Neuronal stem cell (in vitro differentiated cells): ENCODE data around the gene HOXB3.
A peak's percentile ranks its signal among the peaks of the same experiment; 100 is the strongest.

Experiments
- DNase-seq: peaks from one replicate; pipeline ENCODE4 v3.0.0-alpha.2; 2013; ENCODE audit warnings: low spot score
- H2AFZ ChIP-seq: one replicate; pipeline ENCODE4 v1.6.1; 2013; ENCODE audit warnings: mild to moderate bottlenecking, low read length, inconsistent platforms
- H2AK5ac ChIP-seq: 2 replicates; pipeline ENCODE4 v1.6.1; 2013; ENCODE audit warnings: low read depth, mild to moderate bottlenecking, inconsistent platforms, low read length, moderate library complexity, mixed read lengths
- H2BK120ac ChIP-seq: 2 replicates; pipeline ENCODE4 v1.6.1; 2013; ENCODE audit warnings: low read depth, mild to moderate bottlenecking, inconsistent platforms, low read length, moderate library complexity, mixed read lengths
- H2BK12ac ChIP-seq: one replicate; pipeline ENCODE4 v1.6.1; 2013; ENCODE audit warnings: low read length, inconsistent platforms
- H2BK15ac ChIP-seq: 2 replicates; pipeline ENCODE4 v1.6.1; 2013; ENCODE audit warnings: mild to moderate bottlenecking, low read length, inconsistent platforms, mixed read lengths
- H2BK5ac ChIP-seq: one replicate; pipeline ENCODE4 v1.6.1; 2013; ENCODE audit warnings: inconsistent platforms, mild to moderate bottlenecking, low read length, moderate library complexity
- H3K14ac ChIP-seq: one replicate; pipeline ENCODE4 v1.6.1; 2013; ENCODE audit warnings: low read length, inconsistent platforms
- H3K18ac ChIP-seq: 2 replicates; pipeline ENCODE4 v1.6.1; 2013; ENCODE audit warnings: low read length, inconsistent platforms
- H3K23ac ChIP-seq: 2 replicates; pipeline ENCODE4 v1.6.1; 2013; ENCODE audit warnings: low read depth, mild to moderate bottlenecking, mixed read lengths, low read length, inconsistent platforms; ENCODE audit not compliant: poor library complexity
- H3K27ac ChIP-seq: replicated peaks from 3 replicates; pipeline ENCODE4 v1.5.1; 2013; ENCODE audit warnings: low read length, inconsistent platforms
- H3K27me3 ChIP-seq, 3 experiments: 2 replicates each; pipeline ENCODE4 v1.6.1; 2013; ENCODE audit warnings: low read length in 3 of 3, mild to moderate bottlenecking in 2 of 3, inconsistent platforms in 1 of 3, low read depth in 1 of 3, mixed read lengths in 1 of 3, moderate library complexity in 1 of 3; ENCODE audit not compliant: control insufficient read depth in 3 of 3, insufficient read depth in 3 of 3
- H3K36me3 ChIP-seq, 2 donors: replicated peaks in 1 of 2; 2 replicates each; pipeline ENCODE4 v1.6.1; 2013; ENCODE audit warnings: low read length in 2 of 2; ENCODE audit not compliant: control insufficient read depth in 2 of 2, insufficient read depth in 2 of 2
- H3K4ac ChIP-seq: 2 replicates; pipeline ENCODE4 v1.6.1; 2013; ENCODE audit warnings: inconsistent platforms, mild to moderate bottlenecking, low read length, moderate library complexity
- H3K4me1 ChIP-seq, 2 donors: 1 replicate in 1 of 2; 2 replicates in 1 of 2; pipeline ENCODE4 v1.6.1; 2013; ENCODE audit warnings: low read length in 2 of 2, low read depth in 1 of 2; ENCODE audit not compliant: control insufficient read depth in 2 of 2, insufficient read depth in 1 of 2
- H3K4me2 ChIP-seq: one replicate; pipeline ENCODE4 v1.6.1; 2013; ENCODE audit warnings: mild to moderate bottlenecking, low read length, inconsistent platforms; ENCODE audit not compliant: insufficient read depth, poor library complexity, severe bottlenecking
- H3K4me3 ChIP-seq, 2 donors: 2 replicates each; pipeline ENCODE4 v1.5.1; 2013; ENCODE audit warnings: low read length in 2 of 2, mild to moderate bottlenecking in 2 of 2, inconsistent platforms in 1 of 2, moderate library complexity in 1 of 2
- H3K79me1 ChIP-seq: one replicate; pipeline ENCODE4 v1.6.1; 2013; ENCODE audit warnings: low read depth, mild to moderate bottlenecking, inconsistent platforms, low read length, moderate library complexity
- H3K9ac ChIP-seq: one replicate; pipeline ENCODE4 v1.6.1; 2013; ENCODE audit warnings: mild to moderate bottlenecking, low read depth, low read length, inconsistent platforms; ENCODE audit not compliant: poor library complexity
- H3K9me3 ChIP-seq, 2 donors: replicated peaks in 1 of 2; 2 replicates each; pipeline versions ENCODE3 to v1.6.1; 2013; ENCODE audit warnings: low read length in 2 of 2, mild to moderate bottlenecking in 2 of 2, inconsistent platforms in 1 of 2, low read depth in 1 of 2, mixed read lengths in 1 of 2, moderate library complexity in 1 of 2; ENCODE audit not compliant: control insufficient read depth in 2 of 2, insufficient read depth in 1 of 2
- H4K8ac ChIP-seq: one replicate; pipeline ENCODE4 v1.6.1; 2013; ENCODE audit warnings: low read depth, mild to moderate bottlenecking, inconsistent platforms, low read length, moderate library complexity
- H4K91ac ChIP-seq: one replicate; pipeline ENCODE4 v1.6.1; 2013; ENCODE audit warnings: low read length, low read depth, mild to moderate bottlenecking, inconsistent platforms; ENCODE audit not compliant: poor library complexity
- WGBS, 2 donors: extraction: QIAGEN DNeasy Blood & Tissue Kit; methylation state at CpG; one replicate each; pipeline ENCODE4 v1.1.7; 2013; ENCODE audit warnings: missing lambda C conversion rate in 2 of 2, mixed read lengths in 1 of 2; ENCODE audit not compliant: insufficient read length in 2 of 2, insufficient replicate concordance in 1 of 2; ENCODE audit errors: extremely low coverage in 2 of 2; 5-methylcytosine and 5-hydroxymethylcytosine counted together

The HOXB3 gene

DNA sequence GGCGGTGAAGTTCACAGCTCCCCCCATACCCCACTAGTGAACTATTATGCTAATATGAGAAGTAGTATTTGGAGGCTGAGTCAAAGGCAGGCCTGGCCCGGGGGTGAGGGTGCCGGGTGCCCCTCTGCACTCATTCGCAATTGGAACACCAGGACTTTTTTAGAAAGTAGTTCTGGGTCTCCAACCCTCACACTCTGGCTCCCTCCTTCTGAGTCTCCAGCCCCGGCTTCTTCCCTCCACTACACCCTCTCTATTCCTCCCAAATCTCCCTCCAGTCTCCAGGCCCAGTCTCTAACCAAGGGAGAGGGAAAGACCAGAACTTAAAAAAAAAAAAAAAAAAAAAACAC lies 33.8 kb downstream of the HOXB3 start:
- DNase-seq, result no peak
- no peak overlapping the region for H4K91ac ChIP-seq
- no CpG with 5 or more reads among the region's 5 CpGs for WGBS, 2 donors
- H3K18ac ChIP-seq, result no peak overlapping the region
- H3K4me1 ChIP-seq, result no peaks in the 10 kb centered on the region
- H3K4me3 ChIP-seq, result no peak overlapping the region
- H3K23ac ChIP-seq, result no peak overlapping the region
- no peak overlapping the region for H2BK5ac ChIP-seq
- H3K14ac ChIP-seq, result no peak overlapping the region
- no peak overlapping the region for H4K8ac ChIP-seq
- no peak overlapping the region for H3K4ac ChIP-seq
- no peak overlapping the region for H2AK5ac ChIP-seq
- H2BK120ac ChIP-seq, result no peak overlapping the region
- no peaks in the 10 kb centered on the region for H3K36me3 ChIP-seq
- H3K27ac ChIP-seq, result no peak overlapping the region
- H2AFZ ChIP-seq, result no peak overlapping the region
- H2BK15ac ChIP-seq, result no peak overlapping the region
- peaks cover 65 to 97% (median 96%) of the 10 kb centered on the region in 3 experiments for H3K27me3 ChIP-seq
- no peak overlapping the region for H3K9ac ChIP-seq
- H3K79me1 ChIP-seq, result peaks cover 2% of the 10 kb centered on the region
- no peak overlapping the region for H3K4me2 ChIP-seq
- no peak overlapping the region for H2BK12ac ChIP-seq
- peaks cover 0 to 2% of the 10 kb centered on the region in 2 donors for H3K9me3 ChIP-seq

DNA sequence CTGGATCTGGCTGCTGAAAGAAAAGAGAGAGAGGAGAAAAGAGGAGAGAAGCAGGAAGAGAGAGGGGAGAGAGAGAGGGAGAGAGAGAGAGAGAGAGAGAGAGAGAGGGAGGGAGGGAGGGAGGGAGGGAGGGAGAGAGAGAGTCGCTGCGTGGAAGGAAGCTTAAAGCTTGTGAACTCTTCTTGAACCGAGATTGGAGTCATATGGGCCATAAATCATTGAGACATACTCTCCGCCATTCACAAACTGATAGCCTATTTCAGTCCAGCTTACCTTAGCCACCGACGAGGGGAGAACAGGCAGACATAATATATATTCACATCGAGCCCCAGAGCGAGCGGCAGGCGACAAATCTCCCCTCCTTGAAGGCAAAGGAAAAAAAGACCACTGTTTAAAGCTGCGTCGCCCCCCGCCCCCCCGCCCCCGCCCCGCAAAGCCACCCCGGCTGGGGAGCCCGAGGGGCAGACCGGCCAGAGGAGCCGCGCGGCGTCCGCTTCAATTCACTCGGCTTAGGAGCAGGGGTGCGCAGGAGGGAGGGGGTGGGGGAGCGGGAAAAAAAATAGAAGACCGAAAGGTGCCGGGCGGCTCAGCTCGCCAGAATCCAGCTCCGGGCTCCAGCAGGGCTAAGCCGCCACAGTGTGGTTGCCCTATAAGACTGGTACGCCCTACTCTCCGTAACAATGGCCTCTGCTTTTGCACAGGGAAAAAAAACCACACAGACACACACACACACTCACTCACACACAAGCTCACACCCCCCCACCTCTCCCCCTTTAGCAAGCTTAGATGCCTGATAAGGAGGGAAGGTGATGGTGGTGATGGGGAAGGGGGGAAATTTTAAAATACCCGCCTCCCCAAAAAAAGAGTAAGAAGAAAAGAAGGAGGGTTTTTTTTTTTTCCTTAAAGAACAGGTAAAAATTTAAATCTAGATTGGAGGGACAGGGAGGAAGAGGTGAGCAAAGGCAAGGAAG lies 34.5 kb downstream of the HOXB3 start:
- H2BK120ac ChIP-seq, result no peak overlapping the region
- no peak overlapping the region for H3K27ac ChIP-seq
- peaks cover 66 to 98% (median 90%) of the 10 kb centered on the region in 3 experiments for H3K27me3 ChIP-seq
- no peaks in the 10 kb centered on the region for H3K4me1 ChIP-seq
- H2BK5ac ChIP-seq, result no peak overlapping the region
- no peak overlapping the region for H2AK5ac ChIP-seq
- no peak overlapping the region for H2BK12ac ChIP-seq
- peak overlapping the region in 1 of 2 donors; percentile 20 for H3K4me3 ChIP-seq
- H2AFZ ChIP-seq, result no peak overlapping the region
- peaks cover 2% of the 10 kb centered on the region for H3K79me1 ChIP-seq
- no peak overlapping the region for H3K23ac ChIP-seq
- H3K36me3 ChIP-seq, result no peaks in the 10 kb centered on the region
- peaks cover 0 to 2% of the 10 kb centered on the region in 2 donors for H3K9me3 ChIP-seq
- no peak overlapping the region for H2BK15ac ChIP-seq
- no peak overlapping the region for H3K14ac ChIP-seq
- H3K4ac ChIP-seq, result no peak overlapping the region
- H4K8ac ChIP-seq, result no peak overlapping the region
- H4K91ac ChIP-seq, result no peak overlapping the region
- no peak for DNase-seq
- WGBS, 2 donors, result no CpG with 5 or more reads among the region's 36 CpGs
- no peak overlapping the region for H3K4me2 ChIP-seq
- H3K18ac ChIP-seq, result no peak overlapping the region
- H3K9ac ChIP-seq, result no peak overlapping the region

DNA sequence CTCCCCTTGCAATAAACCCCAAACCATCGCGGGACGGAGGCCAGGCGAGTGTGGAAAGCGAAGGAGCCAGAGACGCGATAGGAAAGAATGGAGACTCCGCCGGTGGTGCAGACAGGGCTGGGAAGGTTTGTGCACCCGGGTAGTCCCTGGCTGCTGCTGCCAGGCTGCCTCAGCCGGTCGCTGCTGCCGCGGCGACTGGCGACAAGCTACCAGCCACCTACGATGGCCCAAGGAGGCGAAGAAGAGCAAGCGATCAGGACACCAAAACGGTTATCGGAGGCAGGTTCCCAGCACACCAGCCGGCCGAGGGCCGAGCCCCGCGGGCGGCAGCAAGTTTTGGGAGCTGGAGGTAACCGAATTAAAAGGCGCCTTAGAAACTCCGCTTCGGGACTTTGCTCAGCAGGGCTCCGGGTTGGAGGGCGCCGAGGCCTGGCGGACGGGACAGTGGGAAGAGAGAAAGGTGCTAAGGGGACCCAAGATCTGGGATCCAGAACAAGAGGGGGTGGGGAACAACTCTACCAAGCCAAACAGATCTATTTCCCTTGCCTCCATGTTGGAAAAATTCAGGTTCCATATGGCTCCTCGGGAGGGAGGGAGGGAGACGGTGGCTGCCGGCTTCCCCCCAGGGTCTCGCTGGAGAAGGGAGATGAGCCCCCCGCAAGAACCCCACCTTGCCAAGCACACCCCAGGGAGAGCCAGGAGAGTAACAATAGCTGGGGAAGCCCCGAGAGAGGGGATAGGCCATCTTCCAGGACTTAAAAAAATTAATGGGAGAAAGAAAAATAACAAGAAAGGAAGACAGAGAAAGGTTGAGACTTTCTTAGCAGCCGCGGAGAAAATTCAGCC lies 35.4 kb downstream of the HOXB3 start:
- no CpG with 5 or more reads among the region's 44 CpGs for WGBS, 2 donors
- Histone ChIP-seq H2AFZ (peak overlapping the region; percentile 59), H3K27me3 (peaks cover 69 to 98% (median 87%) of the 10 kb centered on the region in 3 experiments), H3K14ac (no peak overlapping the region), H2BK15ac (no peak overlapping the region), H3K4me2 (no peak overlapping the region), H4K8ac (no peak overlapping the region), H3K18ac (no peak overlapping the region), H3K4ac (no peak overlapping the region), H4K91ac (no peak overlapping the region), H3K9me3 (peaks cover 0 to 2% of the 10 kb centered on the region in 2 donors), H3K4me1 (no peaks in the 10 kb centered on the region), H3K36me3 (no peaks in the 10 kb centered on the region), H3K23ac (no peak overlapping the region), H3K9ac (no peak overlapping the region), H3K4me3 (peak overlapping the region in 1 of 2 donors; percentile 38), H3K79me1 (peaks cover 2% of the 10 kb centered on the region), H2AK5ac (no peak overlapping the region), H2BK5ac (no peak overlapping the region), H3K27ac (no peak overlapping the region), H2BK12ac (no peak overlapping the region), H2BK120ac (no peak overlapping the region)
- no peak for DNase-seq

DNA sequence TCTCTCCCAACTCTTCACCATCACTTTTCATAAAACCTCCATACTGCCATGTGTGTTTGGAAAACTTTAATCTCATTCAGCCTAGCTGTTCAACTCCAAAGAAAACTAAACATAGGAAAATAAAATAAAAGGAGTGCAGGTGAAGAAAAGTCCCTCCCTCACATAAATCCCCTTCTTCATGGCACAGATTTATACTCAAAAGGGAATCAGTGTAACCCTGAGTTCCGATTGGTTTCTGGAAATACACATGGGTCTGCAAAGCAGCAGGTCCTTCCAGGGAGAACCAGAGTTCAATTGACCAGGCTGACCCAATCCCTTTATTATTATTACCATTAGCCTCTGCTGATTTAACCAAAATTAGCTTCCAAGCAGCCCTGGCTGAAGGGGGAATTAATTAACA lies 36.2 kb downstream of the HOXB3 start:
- no peak overlapping the region for H3K23ac ChIP-seq
- H3K27ac ChIP-seq, result no peak overlapping the region
- no peak overlapping the region for H2BK5ac ChIP-seq
- no peak overlapping the region for H4K8ac ChIP-seq
- H3K14ac ChIP-seq, result no peak overlapping the region
- no peaks in the 10 kb centered on the region for H3K4me1 ChIP-seq
- H4K91ac ChIP-seq, result no peak overlapping the region
- H3K36me3 ChIP-seq, result no peaks in the 10 kb centered on the region
- H2BK120ac ChIP-seq, result no peak overlapping the region
- no CpG with 5 or more reads among the region's 1 CpG for WGBS, 2 donors
- H2BK15ac ChIP-seq, result no peak overlapping the region
- H3K79me1 ChIP-seq, result peaks cover 2% of the 10 kb centered on the region
- H3K9ac ChIP-seq, result no peak overlapping the region
- H3K27me3 ChIP-seq, result peaks cover 66 to 96% (median 87%) of the 10 kb centered on the region in 3 experiments
- H3K18ac ChIP-seq, result no peak overlapping the region
- no peak overlapping the region for H2AFZ ChIP-seq
- H3K9me3 ChIP-seq, result peaks cover 0 to 4% of the 10 kb centered on the region in 2 donors
- H3K4me3 ChIP-seq, result no peak overlapping the region
- DNase-seq, result no peak
- no peak overlapping the region for H2AK5ac ChIP-seq
- H3K4ac ChIP-seq, result no peak overlapping the region
- no peak overlapping the region for H3K4me2 ChIP-seq
- no peak overlapping the region for H2BK12ac ChIP-seq
